GM23338 (cell line): ENCODE data around the gene ZDHHC12. TPM values are rescaled to one million over a fixed set of nuclear protein-coding genes. Genes with fewer than 3 reads are reported as not detected.

ENCODE experiments used
- ATAC-seq: fragments of 200-7000 bp; cut with Tn5 transposase; 3 replicates; pipeline ENCODE4 v1.9.1; 2020
- DNase-seq: peaks from one replicate; pipeline ENCODE4 v3.0.0-alpha.2; 2015; ENCODE audit warnings: low spot score
- H2AFZ ChIP-seq: fragments of 200-600 bp; sonication (generic); 2 replicates; pipeline ENCODE4 v1.8.0; 2016; ENCODE audit warnings: antibody characterized with exemption, mild to moderate bottlenecking, moderate library complexity
- H3F3A ChIP-seq: fragments of 200-600 bp; sonication (generic); replicated peaks from 2 replicates; pipeline ENCODE4 v1.8.0; 2017; ENCODE audit warnings: antibody characterized with exemption, mixed run types, low read depth
- H3K27ac ChIP-seq: fragments of 200-600 bp; sonication (generic); 2 replicates; pipeline ENCODE4 v1.6.1; 2016; ENCODE audit warnings: low read depth
- H3K27me3 ChIP-seq: fragments of 200-600 bp; sonication (generic); 2 replicates; pipeline ENCODE4 v1.8.0; 2016; ENCODE audit warnings: mild to moderate bottlenecking, mixed run types, moderate library complexity; ENCODE audit not compliant: insufficient read depth
- H3K36me3 ChIP-seq: fragments of 200-600 bp; sonication (generic); 2 replicates; pipeline ENCODE4 v1.8.0; 2016; ENCODE audit warnings: mild to moderate bottlenecking; ENCODE audit not compliant: insufficient read depth
- H3K4me1 ChIP-seq: fragments of 200-600 bp; sonication (generic); 2 replicates; pipeline ENCODE4 v1.8.0; 2016; ENCODE audit warnings: mild to moderate bottlenecking, moderate library complexity; ENCODE audit not compliant: insufficient read depth
- H3K4me2 ChIP-seq: fragments of 200-600 bp; sonication (generic); 2 replicates; pipeline ENCODE4 v1.7.1; 2017; ENCODE audit warnings: mixed run types
- H3K4me3 ChIP-seq: fragments of 200-600 bp; sonication (generic); 2 replicates; pipeline ENCODE4 v1.6.1; 2016; ENCODE audit warnings: mixed run types
- H3K79me2 ChIP-seq: fragments of 200-600 bp; sonication (generic); replicated peaks from 2 replicates; pipeline ENCODE4 v1.8.0; 2017; ENCODE audit warnings: mild to moderate bottlenecking; ENCODE audit not compliant: insufficient read depth
- H3K9me2 ChIP-seq: fragments of 200-600 bp; sonication (generic); 2 replicates; pipeline ENCODE4 v1.8.0; 2017; ENCODE audit not compliant: insufficient read depth
- H4K20me1 ChIP-seq: fragments of 200-600 bp; sonication (generic); replicated peaks from 2 replicates; pipeline ENCODE4 v1.8.0; 2017; ENCODE audit warnings: mild to moderate bottlenecking; ENCODE audit not compliant: insufficient read depth
- H3K27ac Mint-ChIP-seq: 2 replicates; pipeline ENCODE4 v1.8.0; 2020; ENCODE audit warnings: inconsistent platforms, mild to moderate bottlenecking, moderate library complexity, mixed read lengths
- H3K27me3 Mint-ChIP-seq: 3 replicates; pipeline ENCODE4 v1.8.0; 2022; ENCODE audit warnings: low read depth, mild to moderate bottlenecking, moderate library complexity, mixed read lengths, inconsistent platforms; ENCODE audit not compliant: insufficient read depth, poor library complexity
- H3K36me3 Mint-ChIP-seq: 3 replicates; pipeline ENCODE4 v1.8.0; 2021; ENCODE audit warnings: low read depth, mild to moderate bottlenecking, inconsistent platforms, moderate library complexity, mixed read lengths
- H3K4me1 Mint-ChIP-seq: 3 replicates; pipeline ENCODE4 v1.8.0; 2020; ENCODE audit warnings: mild to moderate bottlenecking, inconsistent platforms, mixed read lengths
- H3K4me3 Mint-ChIP-seq: 3 replicates; pipeline ENCODE4 v1.8.0; 2021; ENCODE audit warnings: moderate library complexity, mild to moderate bottlenecking, inconsistent platforms, mixed read lengths
- H3K9me3 Mint-ChIP-seq: 3 replicates; pipeline ENCODE4 v1.8.0; 2020; ENCODE audit warnings: moderate library complexity, mild to moderate bottlenecking, inconsistent platforms, mixed read lengths
- CREB1 ChIP-seq: fragments of 250-450 bp; sonication (Bioruptor Pico); IDR thresholded peaks from 2 replicates; pipeline ENCODE4 v1.5.0; 2020; ENCODE audit warnings: low read depth, mild to moderate bottlenecking, moderate library complexity
- CTCF ChIP-seq, 2 experiments: fragments of 200-600 bp in 1 of 2; sonication (generic) in 1 of 2; conservative IDR thresholded peaks; 2 replicates each; pipeline versions ENCODE4 v1.5.1 to v1.6.1; 2016 to 2017; ENCODE audit warnings: antibody characterized with exemption in 2 of 2, low read depth in 2 of 2, mild to moderate bottlenecking in 2 of 2, moderate library complexity in 1 of 2
- ETS1 ChIP-seq: IDR thresholded peaks from 2 replicates; pipeline ENCODE4 v1.6.1; 2016; ENCODE audit warnings: antibody characterized with exemption
- EZH2 ChIP-seq: fragments of 200-600 bp; sonication (generic); IDR thresholded peaks from one replicate; pipeline ENCODE4 v1.8.0; 2017; ENCODE audit warnings: antibody characterized with exemption, mild to moderate bottlenecking, low read depth; ENCODE audit not compliant: unreplicated experiment
- EZH2phosphoT487 ChIP-seq: fragments of 200-600 bp; sonication (generic); IDR thresholded peaks from one replicate; pipeline ENCODE4 v1.8.1; 2018; ENCODE audit warnings: antibody characterized with exemption; ENCODE audit not compliant: unreplicated experiment
- JUNB ChIP-seq: IDR thresholded peaks from one replicate; pipeline ENCODE4 v1.6.1; 2016; ENCODE audit warnings: antibody characterized with exemption; ENCODE audit not compliant: unreplicated experiment
- NANOG ChIP-seq: IDR thresholded peaks from 2 replicates; pipeline ENCODE4 v1.6.1; 2016; ENCODE audit warnings: antibody characterized with exemption, borderline replicate concordance
- POLR2AphosphoS5 ChIP-seq: IDR thresholded peaks from 2 replicates; pipeline ENCODE4 v1.6.1; 2016; ENCODE audit warnings: antibody characterized with exemption, low read depth
- REST ChIP-seq: IDR thresholded peaks from one replicate; pipeline ENCODE4 v1.6.1; 2018; ENCODE audit warnings: antibody characterized with exemption; ENCODE audit not compliant: unreplicated experiment
- STAT1 ChIP-seq: IDR thresholded peaks from one replicate; pipeline ENCODE4 v1.6.1; 2016; ENCODE audit warnings: antibody characterized with exemption; ENCODE audit not compliant: unreplicated experiment
- ZNF114 ChIP-seq: fragments of 250-450 bp; sonication (Bioruptor Pico); IDR thresholded peaks from 2 replicates; pipeline ENCODE4 v1.5.0; 2020; ENCODE audit warnings: mild to moderate bottlenecking, moderate library complexity
- ZNF331 ChIP-seq: fragments of 250-450 bp; sonication (Bioruptor Pico); IDR thresholded peaks from 2 replicates; pipeline ENCODE4 v1.5.0; 2020; ENCODE audit warnings: low read depth, mild to moderate bottlenecking, moderate library complexity
- ZNF462 ChIP-seq: fragments of 250-450 bp; sonication (Bioruptor Pico); IDR thresholded peaks from 2 replicates; pipeline ENCODE4 v1.5.0; 2020; ENCODE audit warnings: mild to moderate bottlenecking, moderate library complexity
- polyA plus RNA-seq: library from polyadenylated mRNA; unstranded; fragments of >200 nt; fragmentation: Nextera tagmentation; extraction: Ambion mirVana; gene quantifications from 2 replicates; pipeline ENCODE4 v1.2.1, GENCODE V29; 2016
- total RNA-seq: library from RNA; depleted of rRNA; stranded (reverse); fragments of >200 nt; shearing (Covaris generic); gene quantifications from 2 replicates; pipeline ENCODE4 v1.2.3, GENCODE V29; 2014

ZDHHC12 gene
- total and polyA plus RNA-seq, 2 experiments from 2014 or later = 47.5 to 54.1 TPM

- Histone ChIP-seq H2AFZ (no peak overlapping the region), H4K20me1 (no peaks in the 10 kb centered on the region), H3K79me2 (no peaks in the 10 kb centered on the region), H3F3A (peaks cover 4% of the 10 kb centered on the region; the same call in 1 of the 2 replicates), H3K27ac (0 out of 2 replicates have a peak overlapping the region, but pooled peaks have one; percentile 2), H3K4me2 (no peak overlapping the region), H3K36me3 (no peaks in the 10 kb centered on the region), H3K4me3 (no peak overlapping the region), H3K9me2 (no peaks in the 10 kb centered on the region), H3K4me1 (no peaks in the 10 kb centered on the region), H3K27me3 (no peaks in the 10 kb centered on the region)
- Mint-ChIP-seq H3K9me3 (no peaks in the 10 kb centered on the region), H3K4me1 (peaks cover 11% of the 10 kb centered on the region; the same call in 2 of the 3 replicates), H3K4me3 (no peak overlapping the region), H3K27ac (no peak overlapping the region), H3K27me3 (peaks cover 13% of the 10 kb centered on the region), H3K36me3 (peaks cover 10% of the 10 kb centered on the region; the same call in 2 of the 3 replicates)
- DNase-seq = no peak
- no peak for TF ChIP-seq ZNF462 (CRISPR knock-in tag)
- TF ChIP-seq EZH2 = no peak
- TF ChIP-seq CTCF (conservative IDR thresholded peaks at IDR 0.05; ENCODE audit: low read depth in 2 of 2) = no peak
- no peak for TF ChIP-seq REST
- no peak for TF ChIP-seq ZNF331
- no peak for TF ChIP-seq EZH2phosphoT487
- no peak for TF ChIP-seq CREB1 (CRISPR knock-in tag)
- TF ChIP-seq ZNF114 (CRISPR knock-in tag) = no peak
- no peak for TF ChIP-seq ETS1
- no peak for TF ChIP-seq STAT1
- no peak for TF ChIP-seq POLR2AphosphoS5
- TF ChIP-seq JUNB = no peak
- no peak for TF ChIP-seq NANOG
- ATAC-seq = no peak
These were observed 8.6 kb upstream of the ZDHHC12 start for GRCh38 chr9:128732576-128732975.
